Neural cell (in vitro differentiated cells): ENCODE data around the gene IDE. TPM values are rescaled to one million over a fixed set of nuclear protein-coding genes. Genes with fewer than 3 reads are reported as not detected.

Experiments
- H2AFZ ChIP-seq: fragments of 200-600, 300-800 bp; sonication (generic), shearing (Covaris generic); 2 replicates; pipeline ENCODE4 v1.6.0; 2014; ENCODE audit warnings: low read depth, mild to moderate bottlenecking, antibody characterized with exemption, low read length, moderate library complexity
- H3F3A ChIP-seq: fragments of 200-600 bp; shearing (Covaris generic); 2 replicates; pipeline ENCODE4 v1.6.1; 2016; ENCODE audit warnings: mild to moderate bottlenecking, moderate library complexity, mixed read lengths, antibody characterized with exemption, low read length; ENCODE audit not compliant: insufficient read depth, poor library complexity, severe bottlenecking
- H3K27ac ChIP-seq: fragments of 200-600, 300-800 bp; sonication (generic), shearing (Covaris generic); 2 replicates; pipeline ENCODE4 v1.5.1; 2014; ENCODE audit warnings: mild to moderate bottlenecking, low read length, moderate library complexity
- H3K27me3 ChIP-seq: fragments of 300-800, 200-600 bp; sonication (generic), shearing (Covaris generic); 2 replicates; pipeline ENCODE4 v1.6.0; 2014; ENCODE audit warnings: mild to moderate bottlenecking, low read depth, low read length, moderate library complexity; ENCODE audit not compliant: insufficient read depth
- H3K36me3 ChIP-seq: fragments of 300-800, 200-600 bp; sonication (generic), shearing (Covaris generic); 2 replicates; pipeline ENCODE4 v1.5.1; 2014; ENCODE audit warnings: mild to moderate bottlenecking, antibody characterized with exemption, low read length, moderate library complexity; ENCODE audit not compliant: insufficient read depth
- H3K4me2 ChIP-seq: fragments of 300-800, 200-600 bp; sonication (generic), shearing (Covaris generic); 2 replicates; pipeline ENCODE4 v1.6.0; 2014; ENCODE audit warnings: mild to moderate bottlenecking, low read length
- H3K4me3 ChIP-seq: fragments of 300-800, 200-600 bp; sonication (generic), shearing (Covaris generic); 2 replicates; pipeline ENCODE4 v1.5.1; 2014; ENCODE audit warnings: mild to moderate bottlenecking, low read length, moderate library complexity
- H3K79me2 ChIP-seq: fragments of 200-600 bp; shearing (Covaris generic); replicated peaks from 2 replicates; pipeline ENCODE4 v1.6.0; 2014; ENCODE audit warnings: mild to moderate bottlenecking, low read length, moderate library complexity; ENCODE audit not compliant: insufficient read depth
- H3K9ac ChIP-seq: fragments of 300-800, 200-600 bp; sonication (generic), shearing (Covaris generic); 2 replicates; pipeline ENCODE4 v1.6.1; 2016; ENCODE audit warnings: mild to moderate bottlenecking, low read length, mixed read lengths
- H3K9me2 ChIP-seq: fragments of 200-600 bp; shearing (Covaris generic); 2 replicates; pipeline ENCODE4 v1.6.1; 2016; ENCODE audit warnings: mild to moderate bottlenecking, low read length, mixed read lengths; ENCODE audit not compliant: insufficient read depth
- H3K9me3 ChIP-seq: fragments of 200-600, 300-800 bp; sonication (generic), shearing (Covaris generic); 2 replicates; pipeline ENCODE4 v1.6.1; 2016; ENCODE audit warnings: mild to moderate bottlenecking, mixed run types, low read length, moderate library complexity, mixed read lengths
- H4K20me1 ChIP-seq: fragments of 200-600 bp; shearing (Covaris generic); 2 replicates; pipeline ENCODE4 v1.6.1; 2016; ENCODE audit warnings: mild to moderate bottlenecking, mixed run types; ENCODE audit not compliant: insufficient read depth
- CTCF ChIP-seq: fragments of 450-650 bp; IDR thresholded peaks from 2 replicates; pipeline ENCODE4 v1.5.1; 2014; ENCODE audit warnings: antibody characterized with exemption, mild to moderate bottlenecking, moderate library complexity; ENCODE audit not compliant: poor library complexity, severe bottlenecking
- EP300 ChIP-seq: fragments of 450-650 bp; conservative IDR thresholded peaks from 2 replicates; pipeline ENCODE4 v1.6.1; 2014; ENCODE audit warnings: antibody characterized with exemption, mild to moderate bottlenecking, moderate library complexity; ENCODE audit not compliant: poor library complexity, severe bottlenecking
- EZH2 ChIP-seq: fragments of 200-600, 300-800 bp; shearing (Covaris generic), sonication (generic); IDR thresholded peaks from 2 replicates; pipeline ENCODE4 v1.6.1; 2014; ENCODE audit warnings: antibody characterized with exemption, low read length, borderline replicate concordance, mild to moderate bottlenecking; ENCODE audit not compliant: insufficient read depth, poor library complexity, severe bottlenecking
- MXI1 ChIP-seq: fragments of 450-650 bp; conservative IDR thresholded peaks from 2 replicates; pipeline ENCODE4 v1.6.1; 2014; ENCODE audit warnings: antibody characterized with exemption, mild to moderate bottlenecking; ENCODE audit not compliant: poor library complexity, severe bottlenecking
- POLR2AphosphoS5 ChIP-seq: IDR thresholded peaks from 2 replicates; pipeline ENCODE4 v1.6.1; 2012
- RAD21 ChIP-seq: fragments of 450-650 bp; conservative IDR thresholded peaks from 2 replicates; pipeline ENCODE4 v1.6.1; 2014; ENCODE audit warnings: antibody characterized with exemption, mild to moderate bottlenecking, moderate library complexity
- REST ChIP-seq: IDR thresholded peaks from 2 replicates; pipeline ENCODE4 v1.6.1; 2012; ENCODE audit warnings: borderline replicate concordance
- SMC3 ChIP-seq: fragments of 450-650 bp; conservative IDR thresholded peaks from 2 replicates; pipeline ENCODE4 v1.6.1; 2014; ENCODE audit warnings: antibody characterized with exemption, mild to moderate bottlenecking, moderate library complexity; ENCODE audit not compliant: poor library complexity
- TAF1 ChIP-seq: IDR thresholded peaks from 2 replicates; pipeline ENCODE4 v1.6.1; 2012; ENCODE audit warnings: low read depth
- polyA plus RNA-seq: library from polyadenylated mRNA; depleted of rRNA; stranded (reverse); fragments of >200 nt; gene quantifications from 2 replicates; pipeline ENCODE4 v1.2.3, GENCODE V29; 2014

Gene IDE
- polyA plus RNA-seq, 1 donor from 2014 or later: 10.4 TPM

GRCh38 chr10:92451431-92451830 is 122.5 kb downstream of the IDE start:
- TF ChIP-seq REST (no peak), MXI1 (no peak), POLR2AphosphoS5 (no peak), SMC3 (no peak)

DNA sequence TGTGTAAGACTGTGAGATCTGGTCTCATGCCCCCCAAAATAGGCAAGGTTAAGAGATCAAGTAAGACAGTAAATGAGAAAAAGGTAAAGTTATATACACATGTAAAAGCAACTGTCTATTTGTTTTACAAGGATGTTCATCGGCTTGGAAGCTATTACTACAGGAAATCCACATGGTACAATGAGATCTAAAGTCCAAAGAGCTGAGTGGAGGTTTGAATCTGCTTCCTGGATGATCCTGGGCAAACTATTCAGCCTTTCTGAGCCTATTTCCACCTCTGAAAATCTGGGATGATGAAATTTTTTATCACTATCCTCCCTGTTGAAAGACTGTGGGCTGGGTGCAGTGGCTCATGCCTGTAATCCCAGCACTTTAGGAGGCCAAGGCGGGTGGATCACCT is 123.0 kb downstream of the IDE start:
- H2AFZ ChIP-seq: no peak overlapping the region
- H3K36me3 ChIP-seq: no peaks in the 10 kb centered on the region
- H4K20me1 ChIP-seq: no peaks in the 10 kb centered on the region
- no peak overlapping the region for H3K27ac ChIP-seq
- no peaks in the 10 kb centered on the region for H3K9me3 ChIP-seq
- TF ChIP-seq MXI1 (no peak), SMC3 (no peak), RAD21 (no peak), TAF1 (no peak), CTCF (no peak), POLR2AphosphoS5 (no peak), EP300 (no peak), EZH2 (no peak), REST (no peak)
- no peak overlapping the region for H3K4me3 ChIP-seq
- H3K9me2 ChIP-seq: no peaks in the 10 kb centered on the region
- H3K9ac ChIP-seq: no peak overlapping the region
- no peak overlapping the region for H3K4me2 ChIP-seq
- no peaks in the 10 kb centered on the region for H3K79me2 ChIP-seq
- no peaks in the 10 kb centered on the region for H3K27me3 ChIP-seq
- no peaks in the 10 kb centered on the region for H3F3A ChIP-seq

More at GRCh38 chr10:92451431-92451830, 122.5 kb downstream of the IDE start:
- H2AFZ ChIP-seq: no peak overlapping the region
- no peak overlapping the region for H3K27ac ChIP-seq
- no peaks in the 10 kb centered on the region for H3F3A ChIP-seq
- no peaks in the 10 kb centered on the region for H3K9me2 ChIP-seq
- no peaks in the 10 kb centered on the region for H3K79me2 ChIP-seq
- H3K9me3 ChIP-seq: no peaks in the 10 kb centered on the region
- H3K9ac ChIP-seq: no peak overlapping the region
- no peaks in the 10 kb centered on the region for H3K27me3 ChIP-seq
- no peaks in the 10 kb centered on the region for H3K36me3 ChIP-seq
- no peak overlapping the region for H3K4me3 ChIP-seq
- H3K4me2 ChIP-seq: no peak overlapping the region
- no peaks in the 10 kb centered on the region for H4K20me1 ChIP-seq
